NCI-H446 treated with DMSO at 0.1 percent for 48 hours (cell line): ENCODE measurements around the gene REXO1.
"Not testable (repeated sequence)": the region's sequence is repeated elsewhere in the genome, so short reads cannot be mapped to it uniquely, and the experiment has no call there.

ENCODE experiments used
- DNase-seq: peaks from one replicate; lab custom pipeline; 2025; lab: John Stamatoyannopoulos, UW

The REXO1 gene

GRCh38 chr19:1848399-1849131 lies at the start of gene REXO1:
Gene REXO1 (minus strand): TSS chr19:1848483. CDS start chr19:1848358, 125 bp downstream.
- DNase-seq, result peak; percentile 89

- no peak for DNase-seq
Observed at GRCh38 chr19:1896508-1896907, 48.2 kb upstream of the REXO1 start.

- DNase-seq, result no peak
Observed at GRCh38 chr19:1893791-1894190, 45.5 kb upstream of the REXO1 start.

- DNase-seq, result no peak
Observed at GRCh38 chr19:1889907-1890306, 41.6 kb upstream of the REXO1 start.

- DNase-seq, result no peak
Observed at GRCh38 chr19:1888385-1888784, 40.1 kb upstream of the REXO1 start.

GRCh38 chr19:1886360-1886759 lies 38.1 kb upstream of the REXO1 start:
- not testable (repeated sequence) for DNase-seq

- DNase-seq, result peak; percentile 77
Observed at GRCh38 chr19:1885398-1886119, 37.3 kb upstream of the REXO1 start, which contains the start of gene ABHD17A. Gene ABHD17A (minus strand): TSS chr19:1885496. CDS start chr19:1881566, 3,930 bp downstream.

GRCh38 chr19:1884719-1885334 lies 36.5 kb upstream of the REXO1 start:
- DNase-seq, result no peak

- no peak for DNase-seq
Observed at GRCh38 chr19:1884291-1884718, 36.0 kb upstream of the REXO1 start.

- no peak for DNase-seq
Observed at GRCh38 chr19:1883784-1884183, 35.5 kb upstream of the REXO1 start.

GRCh38 chr19:1882786-1883692 lies 34.8 kb upstream of the REXO1 start:
- DNase-seq, result no peak

GRCh38 chr19:1882089-1882785 lies 34.0 kb upstream of the REXO1 start:
- no peak for DNase-seq

- DNase-seq, result not testable (repeated sequence)
Observed at GRCh38 chr19:1881393-1882088, 33.3 kb upstream of the REXO1 start.

- DNase-seq, result no peak
Observed at GRCh38 chr19:1880611-1881392, 32.5 kb upstream of the REXO1 start.

- DNase-seq, result not testable (repeated sequence)
Observed at GRCh38 chr19:1879982-1880381, 31.7 kb upstream of the REXO1 start.

GRCh38 chr19:1878583-1878982 lies 30.3 kb upstream of the REXO1 start:
- DNase-seq, result not testable (repeated sequence)

- DNase-seq, result not testable (repeated sequence)
Observed at GRCh38 chr19:1877280-1877660, 29.0 kb upstream of the REXO1 start.

GRCh38 chr19:1876496-1877279 lies 28.4 kb upstream of the REXO1 start:
- not testable (repeated sequence) for DNase-seq
